ENCODE data around the gene NCAM2. TPM values are rescaled to one million over a fixed set of nuclear protein-coding genes. Genes with fewer than 3 reads are reported as not detected.

The NCAM2 gene
- total and polyA plus RNA-seq, 2 of the 4 experiments (the other 2 are of a cell fraction) = 2.7 to 5.0 TPM

- Histone ChIP-seq H4K91ac (ENCODE audit: insufficient read depth, low read depth, low read length) (no peak overlapping the region), H3K4me1 (ENCODE audit: control insufficient read depth, insufficient read depth, low read length) (no peaks in the 10 kb centered on the region), H3K27me3 (ENCODE audit: control insufficient read depth, insufficient read depth, low read length) (no peaks in the 10 kb centered on the region), H3K4me2 (ENCODE audit: low read depth, low read length) (no peak overlapping the region), H4K20me1 (ENCODE audit: insufficient read depth, low read length) (no peaks in the 10 kb centered on the region), H2AK9ac (replicated peaks; ENCODE audit: low read depth, low read length, poor library complexity) (no peak overlapping the region), H3K56ac (ENCODE audit: extremely low read depth, insufficient read depth, low read length) (no peak overlapping the region; the same call in 1 of the 2 replicates), H3K23ac (ENCODE audit: low read depth, low read length) (no peak overlapping the region), H3K36me3 (ENCODE audit: control insufficient read depth, insufficient read depth, low read length) (no peaks in the 10 kb centered on the region), H4K5ac (ENCODE audit: low read depth, low read length) (no peak overlapping the region), H2BK15ac (ENCODE audit: low read depth, low read length) (no peak overlapping the region), H3K4me3 (ENCODE audit: insufficient read depth, low read depth, low read length) (no peak overlapping the region), H3K9ac (ENCODE audit: low read depth, low read length) (no peak overlapping the region), H2BK120ac (ENCODE audit: low read depth, low read length) (no peak overlapping the region), H3K4ac (ENCODE audit: low read depth, low read length) (no peak overlapping the region), H3K9me1 (ENCODE audit: insufficient read depth, low read length) (no peaks in the 10 kb centered on the region), H2BK20ac (ENCODE audit: low read depth, low read length) (no peak overlapping the region), H3K9me3 (ENCODE audit: control insufficient read depth, insufficient read depth, low read length) (no peaks in the 10 kb centered on the region), H3K18ac (ENCODE audit: low read depth, low read length) (no peak overlapping the region), H3K14ac (replicated peaks; ENCODE audit: low read depth, low read length) (no peak overlapping the region), H2AK5ac (ENCODE audit: low read depth, low read length) (no peak overlapping the region), H4K8ac (ENCODE audit: low read depth in 2 of 2, low read length in 2 of 2) (no peak overlapping the region), H3K79me1 (ENCODE audit: low read depth in 1 of 2, low read length in 2 of 2) (no peaks in the 10 kb centered on the region), H3K27ac (ENCODE audit: insufficient read depth, low read length) (no peak overlapping the region), H2AFZ (replicated peaks; ENCODE audit: low read length, poor library complexity) (no peak overlapping the region), H2BK5ac (ENCODE audit: low read depth, low read length, poor library complexity, severe bottlenecking) (no peak overlapping the region)
- POLR2A ChIA-PET (ENCODE audit: unreplicated experiment) = no interaction called here
- no peak for ATAC-seq (ENCODE audit: low read depth)
- CTCF ChIA-PET = no interaction called here
- in situ Hi-C loops (cut with MboI; ENCODE audit: low sequenced_read_pairs) = no loop called here
- no peak for DNase-seq
- dilution Hi-C loops (cut with HindIII; ENCODE audit: low sequenced_read_pairs, unreplicated experiment) = no loop called here
- TF ChIP-seq POLR2A (IDR thresholded peaks at IDR 0.05; ENCODE audit: low read depth, low read length) = no peak
- no peak for TF ChIP-seq RCOR1 (IDR thresholded peaks at IDR 0.05; ENCODE audit: insufficient replicate concordance, low read length)
- TF ChIP-seq ELK1 (IDR thresholded peaks at IDR 0.05; ENCODE audit: borderline replicate concordance, low read depth, low read length) = no peak
- no peak for TF ChIP-seq BHLHE40 (IDR thresholded peaks at IDR 0.05; ENCODE audit: low read depth, low read length)
- no peak for TF ChIP-seq RAD21 (IDR thresholded peaks at IDR 0.05; ENCODE audit: low read length)
- TF ChIP-seq RFX5 (IDR thresholded peaks at IDR 0.05; ENCODE audit: low read depth, low read length) = no peak
- no peak for TF ChIP-seq MXI1 (IDR thresholded peaks at IDR 0.05; ENCODE audit: borderline replicate concordance, low read depth, low read length)
- intact Hi-C loops (cut with micrococcal nuclease) = no loop called here
- BruUV-seq (replicated peaks) = no TSS peak
These were observed 270.7 kb downstream of the NCAM2 start for GRCh38 chr21:21268885-21269284.
